Mammary epithelial cell (primary cell): ENCODE measurements around the gene FAM78A.

Experiments
- CTCF ChIP-seq, 2 donors: IDR thresholded peaks in 1 of 2; conservative IDR thresholded peaks in 1 of 2; 2 replicates each; pipeline ENCODE4 v1.5.1; 2011 to 2012; ENCODE audit warnings: inconsistent platforms in 2 of 2, low read length in 2 of 2, mild to moderate bottlenecking in 2 of 2, control low read depth in 1 of 2, low read depth in 1 of 2; ENCODE audit not compliant: insufficient read depth in 1 of 2; ENCODE audit errors: extremely low read depth in 1 of 2
- EZH2 ChIP-seq: IDR thresholded peaks from 2 replicates; pipeline ENCODE4 v1.6.1; 2012; ENCODE audit warnings: low read length, inconsistent platforms, borderline replicate concordance

- TF ChIP-seq CTCF (conservative IDR thresholded peaks at IDR 0.05 in 1 of 2, IDR thresholded peaks at IDR 0.05 in 1 of 2; ENCODE audit: extremely low read depth in 1 of 2, insufficient read depth in 1 of 2, low read depth in 1 of 2, low read length in 2 of 2) (no peak), EZH2 (no peak)
Observed at GRCh38 chr9:131279863-131280570, 3.7 kb upstream of the FAM78A start.
